Endothelial cell of umbilical vein (primary cell): Measurements from ENCODE around the gene FOXJ1.

Source experiments
- CTCF ChIP-seq, 2 donors: IDR thresholded peaks; 1 replicate in 1 of 2; 2 replicates in 1 of 2; pipeline ENCODE4 v1.5.1; 2011; ENCODE audit warnings: low read length in 2 of 2, mild to moderate bottlenecking in 2 of 2, moderate library complexity in 2 of 2, control low read depth in 1 of 2, inconsistent platforms in 1 of 2, low read depth in 1 of 2; ENCODE audit not compliant: insufficient read depth in 1 of 2; ENCODE audit errors: extremely low read depth in 1 of 2
- EZH2 ChIP-seq: IDR thresholded peaks from 2 replicates; pipeline ENCODE4 v1.6.1; 2012; ENCODE audit warnings: borderline replicate concordance, low read depth, mild to moderate bottlenecking, moderate library complexity, low read length, inconsistent platforms; ENCODE audit not compliant: severe bottlenecking
- FOS ChIP-seq: IDR thresholded peaks from 2 replicates; pipeline ENCODE4 v1.6.1; 2011; ENCODE audit warnings: mild to moderate bottlenecking, low read length, moderate library complexity, borderline replicate concordance; ENCODE audit not compliant: insufficient read depth
- JUN ChIP-seq: IDR thresholded peaks from 2 replicates; pipeline ENCODE4 v1.6.1; 2011; ENCODE audit warnings: borderline replicate concordance, low read depth; ENCODE audit not compliant: insufficient read length, insufficient read depth
- MAX ChIP-seq: IDR thresholded peaks from 2 replicates; pipeline ENCODE4 v1.6.1; 2011; ENCODE audit not compliant: insufficient read depth, insufficient read length
- MYC ChIP-seq: IDR thresholded peaks from one replicate; pipeline ENCODE4 v1.6.1; 2011; ENCODE audit warnings: mild to moderate bottlenecking, low read depth, low read length
- POLR2A ChIP-seq: IDR thresholded peaks from 2 replicates; pipeline ENCODE4 v1.6.1; 2012; ENCODE audit warnings: low read depth, mild to moderate bottlenecking, control low read depth, low read length
- POLR2AphosphoS5 ChIP-seq: IDR thresholded peaks from 2 replicates; pipeline ENCODE4 v1.6.1; 2012; ENCODE audit warnings: low read depth, mild to moderate bottlenecking, control low read depth, low read length, moderate library complexity; ENCODE audit not compliant: insufficient read depth

GRCh38 chr17:76179496-76180467 lies 38.7 kb upstream of the FOXJ1 start:
- TF ChIP-seq CTCF (IDR thresholded peaks at IDR 0.05; ENCODE audit: extremely low read depth in 1 of 2, insufficient read depth in 1 of 2, low read depth in 1 of 2, low read length in 2 of 2) = no peak
- TF ChIP-seq MYC = no peak
- no peak for TF ChIP-seq POLR2A
- no peak for TF ChIP-seq POLR2AphosphoS5
- no peak for TF ChIP-seq EZH2
- no peak for TF ChIP-seq JUN
- TF ChIP-seq FOS = no peak
- TF ChIP-seq MAX = no peak
